ENCODE measurements around the gene BMP2K. TPM values are rescaled to one million over a fixed set of nuclear protein-coding genes. Genes with fewer than 3 reads are reported as not detected.

The BMP2K gene
- total and polyA plus RNA-seq, 2 experiments from 2014 or later = 27.3 to 96.5 TPM

DNA sequence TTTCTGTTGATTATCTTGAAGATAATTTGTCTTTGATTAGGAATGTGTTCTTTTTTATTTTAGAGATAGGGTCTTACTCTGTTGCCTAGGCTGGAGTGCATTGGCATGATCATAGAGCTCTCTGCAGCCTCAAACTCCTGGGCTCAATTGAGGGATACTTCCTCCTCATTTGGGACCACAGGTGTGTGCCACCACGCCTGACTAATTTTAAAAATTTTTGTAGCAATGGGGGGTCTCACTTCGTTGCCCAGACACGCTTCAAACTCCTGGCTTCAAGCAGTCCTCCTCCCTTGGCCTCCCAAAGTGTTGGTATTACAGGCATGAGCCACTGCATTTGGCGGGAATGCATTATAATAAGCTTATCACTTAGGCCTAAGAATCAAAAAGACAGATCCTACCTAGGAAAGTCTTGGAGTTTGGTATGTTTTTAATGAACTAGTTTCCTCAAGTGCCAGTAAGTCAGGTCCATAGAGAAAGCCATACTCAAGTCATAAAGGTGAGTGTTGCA, 21.7 kb downstream of the BMP2K start:
- no peak overlapping the region for H3K4me2 ChIP-seq
- peaks cover 89% of the 10 kb centered on the region for H3K79me2 ChIP-seq
- no peak for TF ChIP-seq EZH2 (IDR thresholded peaks at IDR 0.05; ENCODE audit: borderline replicate concordance)
- no peak for TF ChIP-seq CTCF (IDR thresholded peaks at IDR 0.05; ENCODE audit: poor library complexity)
- TF ChIP-seq EZH2phosphoT487 (IDR thresholded peaks at IDR 0.05; ENCODE audit: low read depth, severe bottlenecking, unreplicated experiment) = no peak
- H3K4me3 ChIP-seq = no peak overlapping the region
- 97% methylated on average over 4 of the region's 4 CpGs for WGBS (ENCODE audit: low lambda C conversion rate, missing lambda C conversion rate)
- H2AFZ ChIP-seq = no peak overlapping the region
- H3K27ac ChIP-seq = no peak overlapping the region
- no peak for DNase-seq (ENCODE audit: low spot score)
- no peaks in the 10 kb centered on the region for H3K9me3 ChIP-seq (ENCODE audit: low read depth)
- no peaks in the 10 kb centered on the region for H3K4me1 ChIP-seq (ENCODE audit: insufficient read depth)
- H3K36me3 ChIP-seq (replicated peaks; ENCODE audit: insufficient read depth, low read depth) = peaks cover under 1% of the 10 kb centered on the region
- H3K27me3 ChIP-seq = no peaks in the 10 kb centered on the region
- H3K9me2 ChIP-seq (replicated peaks; ENCODE audit: insufficient read depth) = no peaks in the 10 kb centered on the region
- peaks cover 10% of the 10 kb centered on the region for H4K20me1 ChIP-seq (ENCODE audit: insufficient read depth, poor library complexity, severe bottlenecking)

DNA sequence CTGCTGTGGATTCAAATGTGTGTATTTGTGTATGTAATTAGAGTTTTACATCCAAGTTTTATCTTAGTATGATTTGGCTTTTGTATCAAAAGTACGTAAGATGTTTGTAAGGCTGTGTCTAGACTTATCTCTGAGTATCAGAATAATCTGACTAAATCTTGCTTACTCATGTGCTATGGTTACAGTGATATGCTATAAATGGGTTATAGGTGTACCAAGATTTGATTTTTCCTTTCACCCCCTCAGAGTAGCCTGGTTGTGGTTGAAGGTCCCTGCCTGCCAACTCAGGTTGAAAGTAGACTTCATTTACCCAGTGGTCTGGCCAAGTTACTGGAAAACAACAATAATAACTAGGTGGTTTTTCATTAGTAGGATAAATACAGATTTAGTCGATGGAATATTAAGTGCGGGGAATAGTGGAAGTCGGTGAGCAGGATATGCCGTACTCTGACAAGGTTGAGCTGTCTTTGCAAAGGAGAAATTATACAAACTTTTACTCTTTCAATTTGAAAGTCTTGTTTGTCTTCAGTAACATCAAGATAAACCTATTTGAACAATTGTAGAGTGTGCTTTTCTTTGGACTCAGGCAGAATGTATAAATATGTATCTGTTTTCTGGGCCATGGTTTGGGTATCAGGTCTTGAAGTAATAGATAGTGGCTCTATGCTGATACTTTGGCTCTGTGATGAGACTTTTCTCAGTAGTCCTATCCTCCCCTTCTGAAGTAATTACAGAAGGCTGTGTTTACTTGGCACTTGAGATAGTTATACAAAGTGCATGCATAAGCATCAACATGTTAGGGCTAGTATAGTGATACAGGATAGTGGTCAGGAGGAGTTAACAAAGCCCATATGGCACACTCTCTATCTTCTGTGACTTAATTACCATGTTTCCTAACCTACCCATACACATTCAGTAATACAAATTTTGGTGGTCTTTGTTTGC, 23.7 kb downstream of the BMP2K start:
- H3K27me3 ChIP-seq = no peaks in the 10 kb centered on the region
- peaks cover 9% of the 10 kb centered on the region for H4K20me1 ChIP-seq (ENCODE audit: insufficient read depth, poor library complexity, severe bottlenecking)
- no peaks in the 10 kb centered on the region for H3K9me2 ChIP-seq (replicated peaks; ENCODE audit: insufficient read depth)
- no peaks in the 10 kb centered on the region for H3K4me1 ChIP-seq (ENCODE audit: insufficient read depth)
- H3K9me3 ChIP-seq (ENCODE audit: low read depth) = no peaks in the 10 kb centered on the region
- peaks cover 90% of the 10 kb centered on the region for H3K79me2 ChIP-seq
- no peaks in the 10 kb centered on the region for H3K36me3 ChIP-seq (replicated peaks; ENCODE audit: insufficient read depth, low read depth)
- no peak overlapping the region for H3K4me3 ChIP-seq
- TF ChIP-seq CTCF (IDR thresholded peaks at IDR 0.05; ENCODE audit: poor library complexity) (no peak), EZH2phosphoT487 (IDR thresholded peaks at IDR 0.05; ENCODE audit: low read depth, severe bottlenecking, unreplicated experiment) (no peak), EZH2 (IDR thresholded peaks at IDR 0.05; ENCODE audit: borderline replicate concordance) (no peak)
- WGBS (ENCODE audit: low lambda C conversion rate, missing lambda C conversion rate) = 96% methylated on average over 5 of the region's 5 CpGs
- no peak overlapping the region for H2AFZ ChIP-seq
- no peak overlapping the region for H3K4me2 ChIP-seq
- no peak for DNase-seq (ENCODE audit: low spot score)
- H3K27ac ChIP-seq = no peak overlapping the region

DNA sequence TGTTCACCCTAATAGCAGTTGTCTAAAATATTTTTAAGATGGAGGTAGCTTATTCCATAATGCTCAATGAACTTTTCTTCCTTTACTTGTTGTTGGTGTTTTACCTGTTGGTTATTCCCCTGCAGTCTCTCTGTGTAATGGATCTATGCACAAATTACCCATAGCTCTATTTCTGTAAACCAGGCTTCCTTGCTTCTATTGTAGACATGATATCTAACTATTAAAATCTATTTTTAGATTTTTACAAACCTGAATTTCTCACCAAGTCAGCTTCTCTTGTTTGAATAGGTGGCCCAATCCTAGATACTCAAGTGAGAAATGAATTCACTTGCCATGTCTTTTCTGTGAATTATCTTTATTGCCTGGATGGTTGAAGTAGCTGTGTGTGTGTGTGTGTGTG, 24.8 kb downstream of the BMP2K start:
- Histone ChIP-seq H3K9me2 (replicated peaks; ENCODE audit: insufficient read depth) (no peaks in the 10 kb centered on the region), H3K79me2 (peaks cover 97% of the 10 kb centered on the region), H3K27ac (no peak overlapping the region), H3K4me3 (no peak overlapping the region), H3K27me3 (no peaks in the 10 kb centered on the region), H3K36me3 (replicated peaks; ENCODE audit: insufficient read depth, low read depth) (no peaks in the 10 kb centered on the region), H3K9me3 (ENCODE audit: low read depth) (no peaks in the 10 kb centered on the region), H2AFZ (no peak overlapping the region), H3K4me1 (ENCODE audit: insufficient read depth) (no peaks in the 10 kb centered on the region), H3K4me2 (no peak overlapping the region), H4K20me1 (ENCODE audit: insufficient read depth, poor library complexity, severe bottlenecking) (peaks cover 9% of the 10 kb centered on the region)
- TF ChIP-seq CTCF (IDR thresholded peaks at IDR 0.05; ENCODE audit: poor library complexity) = no peak
- DNase-seq (ENCODE audit: low spot score) = no peak
